A673 (cell line): ENCODE measurements around the gene PON2.

ENCODE experiments used
- CTCF ChIP-seq: fragments of 300-800, 200-600 bp; sonication (generic); conservative IDR thresholded peaks from 2 replicates; pipeline ENCODE4 v1.5.1; 2017; ENCODE audit warnings: low read depth, mild to moderate bottlenecking, antibody characterized with exemption, low read length, moderate library complexity, mixed read lengths
- EZH2 ChIP-seq: fragments of 200-600 bp; sonication (generic); IDR thresholded peaks from 2 replicates; pipeline ENCODE4 v1.6.1; 2017; ENCODE audit warnings: borderline replicate concordance, low read depth, mild to moderate bottlenecking, mixed read lengths, antibody characterized with exemption, low read length; ENCODE audit not compliant: poor library complexity, severe bottlenecking

- no peak for TF ChIP-seq CTCF
- no peak for TF ChIP-seq EZH2
Measured at GRCh38 chr7:95481271-95482165, 46.7 kb upstream of the PON2 start.
